HEK293T (cell line): Measurements from ENCODE around the gene PMF1.

Experiments used
- CTCF ChIA-PET: fragments of 350-600 bp; formaldehyde crosslinking; extraction: SDS; loops from one replicate; lab custom pipeline; 2021; ENCODE audit warnings: antibody characterized with exemption, inconsistent platforms; lab: Yijun Ruan, JAX
- POLR2A ChIA-PET: fragments of 350-600 bp; formaldehyde crosslinking; extraction: SDS; loops from one replicate; lab custom pipeline; 2020; ENCODE audit warnings: antibody characterized with exemption, inconsistent platforms; lab: Yijun Ruan, JAX
- DNase-seq: peaks from one replicate; pipeline ENCODE4 v3.0.0; 2012; ENCODE audit warnings: mixed read lengths; ENCODE audit errors: extremely low spot score
- ARNT ChIP-seq: fragments of 450-650 bp; IDR thresholded peaks from 2 replicates; pipeline ENCODE4 v1.6.1; 2017; ENCODE audit warnings: mild to moderate bottlenecking
- BHLHE40 ChIP-seq: fragments of 450-650 bp; IDR thresholded peaks from 2 replicates; pipeline ENCODE4 v1.6.1; 2016; ENCODE audit warnings: mild to moderate bottlenecking, moderate library complexity, borderline replicate concordance
- CTBP1 ChIP-seq: fragments of 450-650 bp; IDR thresholded peaks from 2 replicates; pipeline ENCODE4 v1.6.1; 2016; ENCODE audit warnings: borderline replicate concordance
- ELF4 ChIP-seq: fragments of 450-650 bp; IDR thresholded peaks from 2 replicates; pipeline ENCODE4 v1.6.1; 2017; ENCODE audit warnings: antibody characterized with exemption
- FOXA1 ChIP-seq: fragments of 450-650 bp; IDR thresholded peaks from 2 replicates; pipeline ENCODE4 v1.6.1; 2016; ENCODE audit warnings: mild to moderate bottlenecking
- FOXK2 ChIP-seq: fragments of 450-650 bp; IDR thresholded peaks from 2 replicates; pipeline ENCODE4 v1.6.1; 2016; ENCODE audit warnings: mild to moderate bottlenecking
- FOXM1 ChIP-seq: fragments of 450-650 bp; IDR thresholded peaks from 2 replicates; pipeline ENCODE4 v1.6.1; 2017; ENCODE audit warnings: mild to moderate bottlenecking, borderline replicate concordance
- HDGF ChIP-seq: fragments of 450-650 bp; IDR thresholded peaks from 2 replicates; pipeline ENCODE4 v1.6.1; 2017; ENCODE audit warnings: antibody characterized with exemption, borderline replicate concordance
- L3MBTL2 ChIP-seq: fragments of 450-650 bp; conservative IDR thresholded peaks from 2 replicates; pipeline ENCODE4 v1.6.1; 2016; ENCODE audit warnings: mild to moderate bottlenecking
- LEF1 ChIP-seq: fragments of 450-650 bp; IDR thresholded peaks from 2 replicates; pipeline ENCODE4 v1.6.1; 2017; ENCODE audit warnings: mild to moderate bottlenecking, borderline replicate concordance
- NFRKB ChIP-seq: fragments of 450-650 bp; IDR thresholded peaks from 2 replicates; pipeline ENCODE4 v1.6.1; 2016; ENCODE audit warnings: mild to moderate bottlenecking, moderate library complexity
- PKNOX1 ChIP-seq: fragments of 450-650 bp; IDR thresholded peaks from 2 replicates; pipeline ENCODE4 v1.6.1; 2016
- SP1 ChIP-seq: fragments of 450-650 bp; IDR thresholded peaks from 2 replicates; pipeline ENCODE4 v1.6.1; 2017
- SUZ12 ChIP-seq: fragments of 450-650 bp; IDR thresholded peaks from 2 replicates; pipeline ENCODE4 v1.6.1; 2016; ENCODE audit warnings: mild to moderate bottlenecking
- TARDBP ChIP-seq: fragments of 450-650 bp; IDR thresholded peaks from 2 replicates; pipeline ENCODE4 v1.6.1; 2016
- ZNF384 ChIP-seq: fragments of 450-650 bp; IDR thresholded peaks from 2 replicates; pipeline ENCODE4 v1.6.1; 2016

The PMF1 gene

GRCh38 chr1:156196445-156196844 lies 16.4 kb upstream of the PMF1 start:
- POLR2A ChIA-PET: interaction anchor here (0.7 to 3.0 kb wide), 2 partner anchors 16 to 69 kb away, joined by 3 to 33 read pairs; partner anchors contain the start of gene PMF1
- TF ChIP-seq ARNT: no peak
- no peak for TF ChIP-seq ELF4
- TF ChIP-seq HDGF: no peak
- TF ChIP-seq FOXA1: no peak
- no peak for TF ChIP-seq SP1
- no peak for TF ChIP-seq ZNF384
- no peak for TF ChIP-seq L3MBTL2
- TF ChIP-seq NFRKB: no peak
- TF ChIP-seq FOXM1: no peak
- TF ChIP-seq LEF1: no peak
- no peak for TF ChIP-seq CTBP1
- TF ChIP-seq SUZ12: no peak
- no peak for TF ChIP-seq PKNOX1
- TF ChIP-seq FOXK2: no peak
- TF ChIP-seq BHLHE40: no peak
- TF ChIP-seq TARDBP: no peak
- CTCF ChIA-PET: no interaction called here
- DNase-seq: no peak

GRCh38 chr1:156198831-156199349 lies 13.9 kb upstream of the PMF1 start:
- DNase-seq: no peak
- ChIA-PET CTCF (interaction anchor here (1.0 to 1.3 kb wide), 2 partner anchors 14 to 26 kb away, joined by 3 read pairs; partner anchors contain the start of gene PMF1), POLR2A (interaction anchor here (0.6 to 5.0 kb wide), 3 partner anchors 7 to 14 kb away, joined by 3 to 33 read pairs (median 32); partner anchors contain the start of gene PMF1)
- TF ChIP-seq BHLHE40 (no peak), ZNF384 (no peak), LEF1 (no peak), FOXA1 (no peak), ARNT (no peak), HDGF (no peak), ELF4 (no peak), CTBP1 (no peak), FOXK2 (no peak), L3MBTL2 (no peak), NFRKB (no peak), FOXM1 (no peak), SP1 (no peak), TARDBP (no peak), PKNOX1 (no peak), SUZ12 (no peak)

GRCh38 chr1:156200044-156200443 lies 12.8 kb upstream of the PMF1 start:
- DNase-seq: no peak
- ChIA-PET CTCF (no interaction called here), POLR2A (interaction anchor here (5.0 kb wide), 1 partner anchor 13 kb away, joined by 32 read pairs; the partner anchor contains the start of gene PMF1)
- TF ChIP-seq ELF4 (no peak), PKNOX1 (no peak), NFRKB (no peak)

DNA sequence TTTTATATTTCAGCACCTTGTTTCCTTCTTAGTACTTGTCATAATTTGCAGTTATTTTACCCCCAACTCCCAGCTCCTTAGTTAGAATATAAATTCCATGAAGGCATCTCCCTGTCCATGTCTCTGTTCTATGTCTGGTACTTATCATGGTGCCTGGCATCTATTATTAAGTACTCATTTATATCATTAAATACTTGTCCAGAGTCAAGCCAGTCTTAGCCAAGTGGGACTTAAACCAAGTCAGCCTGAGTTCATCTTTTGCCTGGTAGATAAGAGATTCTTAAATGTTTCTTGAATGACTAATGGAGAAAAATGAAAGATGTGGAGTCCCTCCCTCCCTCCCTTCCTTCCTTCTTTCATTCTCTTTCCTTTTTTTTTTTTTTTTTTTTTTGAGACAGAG lies 9.5 kb upstream of the PMF1 start:
- DNase-seq: no peak
- ChIA-PET CTCF (no interaction called here), POLR2A (interaction anchor here (4.2 to 5.0 kb wide), 2 partner anchors 9 to 10 kb away, joined by 16 to 32 read pairs; partner anchors contain the start of genes PMF1 and SLC25A44)
- TF ChIP-seq PKNOX1 (no peak), FOXM1 (no peak), SP1 (no peak), ELF4 (no peak), BHLHE40 (no peak), L3MBTL2 (no peak), CTBP1 (no peak), SUZ12 (no peak), FOXA1 (no peak), LEF1 (no peak), FOXK2 (no peak), TARDBP (no peak), NFRKB (no peak)

- TF ChIP-seq ZNF384: no peak
- TF ChIP-seq ELF4: no peak
- no peak for TF ChIP-seq TARDBP
- TF ChIP-seq L3MBTL2: no peak
- TF ChIP-seq NFRKB: no peak
- no peak for TF ChIP-seq BHLHE40
- no peak for TF ChIP-seq CTBP1
- no peak for TF ChIP-seq ARNT
- no peak for TF ChIP-seq SP1
- TF ChIP-seq FOXA1: no peak
- TF ChIP-seq FOXK2: no peak
- no peak for TF ChIP-seq FOXM1
- no peak for TF ChIP-seq SUZ12
- TF ChIP-seq HDGF: no peak
- no peak for TF ChIP-seq PKNOX1
- no peak for TF ChIP-seq LEF1
- POLR2A ChIA-PET: interaction anchor here (1.2 to 4.2 kb wide), 2 partner anchors 8 to 10 kb away, joined by 4 to 16 read pairs; partner anchors contain the start of genes PMF1 and SLC25A44
- CTCF ChIA-PET: interaction anchor here (0.6 kb wide), 1 partner anchor 53 kb away, joined by 6 read pairs; no protein-coding TSS in a partner anchor
- DNase-seq: no peak
Measured at GRCh38 chr1:156204686-156205085, 8.1 kb upstream of the PMF1 start.
